Activated CD4-positive, CD25-positive, alpha-beta regulatory T cell treated with anti-CD3 and anti-CD28 coated beads, Interleukin-2, amount 50 U/mL, for 16 hours (primary cell): ENCODE measurements around the gene SZT2.

Source experiments
- DNase-seq: peaks from one replicate; pipeline ENCODE4 v3.0.0-alpha.2; 2020; ENCODE audit warnings: low read depth, low spot score

The SZT2 gene

DNA sequence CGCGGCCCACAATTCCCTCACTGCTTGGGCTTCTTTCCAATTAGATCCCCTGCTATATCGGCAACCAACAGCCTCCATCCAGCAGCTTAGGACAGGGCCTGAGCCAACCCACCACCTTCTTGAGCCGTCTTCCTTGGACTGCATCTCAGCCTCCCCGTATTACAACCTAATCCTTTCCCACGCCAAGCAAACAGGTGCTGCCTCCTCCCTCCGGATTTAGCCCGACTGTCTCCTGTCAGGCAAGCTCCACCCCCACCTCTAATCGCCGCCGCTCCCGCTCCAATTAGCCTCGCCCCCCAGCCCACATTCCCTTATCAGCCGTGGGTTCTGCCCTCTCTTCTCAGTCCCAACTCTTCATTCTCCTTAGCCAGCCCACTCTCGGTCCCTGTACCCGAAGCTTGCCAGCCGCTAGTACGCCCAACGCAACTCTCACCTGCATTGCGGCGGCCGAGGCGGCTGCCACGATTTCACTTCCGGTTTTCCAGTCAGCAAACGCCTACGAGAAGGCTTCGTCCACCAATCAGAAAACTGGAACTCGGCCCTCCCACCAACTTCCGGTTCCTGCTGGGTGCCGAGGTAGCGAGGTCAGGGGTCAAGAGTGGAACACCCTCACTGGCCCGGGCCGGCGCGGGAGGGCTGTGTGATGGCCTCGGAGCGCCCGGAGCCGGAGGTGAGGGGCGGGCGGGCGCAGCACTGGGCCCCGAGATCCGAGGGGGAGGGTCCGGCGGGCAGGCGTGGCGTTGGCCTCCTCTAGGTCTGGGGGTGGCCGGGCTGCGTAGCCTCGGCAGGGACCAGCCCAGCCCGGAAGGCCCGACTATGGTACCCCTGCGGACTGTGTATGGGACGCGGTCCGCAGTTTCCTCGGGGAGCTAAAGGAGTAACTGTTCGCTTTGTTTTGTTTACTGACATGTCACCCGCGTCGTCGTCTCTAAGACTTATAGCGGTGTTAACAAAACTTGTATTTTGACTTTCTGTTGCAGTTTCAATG, at the start of gene SZT2, which contains the start of gene MED8:
Gene SZT2, plus strand, starts transcription at position 574 of the 988 bp plus-strand sequence. Its CDS starts 70 bp downstream, at position 644.
Gene MED8, minus strand, starts transcription at position 475 of the 988 bp plus-strand sequence. Its CDS starts 36 bp downstream, at position 439.
- peak; percentile 85 for DNase-seq

DNA sequence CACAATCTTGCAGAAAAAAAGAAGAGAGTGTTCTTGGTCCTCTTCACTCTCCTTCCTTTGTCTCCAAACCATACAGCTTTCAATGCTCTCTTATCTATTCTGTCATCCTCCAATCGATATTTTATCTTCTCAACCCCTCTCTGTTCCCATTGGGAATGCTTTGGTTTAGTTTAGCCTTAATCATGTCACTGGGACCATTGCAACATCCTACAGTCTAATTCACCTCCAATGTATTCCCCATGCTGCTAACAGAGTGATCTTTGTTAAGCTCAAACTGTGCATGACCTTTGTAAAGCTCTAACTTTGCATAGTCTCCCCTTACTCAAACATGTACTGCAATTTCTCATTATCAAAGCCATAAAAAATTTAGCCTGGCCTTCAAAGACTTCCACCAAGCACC, 49.1 kb upstream of the SZT2 start:
- no peak for DNase-seq

DNA sequence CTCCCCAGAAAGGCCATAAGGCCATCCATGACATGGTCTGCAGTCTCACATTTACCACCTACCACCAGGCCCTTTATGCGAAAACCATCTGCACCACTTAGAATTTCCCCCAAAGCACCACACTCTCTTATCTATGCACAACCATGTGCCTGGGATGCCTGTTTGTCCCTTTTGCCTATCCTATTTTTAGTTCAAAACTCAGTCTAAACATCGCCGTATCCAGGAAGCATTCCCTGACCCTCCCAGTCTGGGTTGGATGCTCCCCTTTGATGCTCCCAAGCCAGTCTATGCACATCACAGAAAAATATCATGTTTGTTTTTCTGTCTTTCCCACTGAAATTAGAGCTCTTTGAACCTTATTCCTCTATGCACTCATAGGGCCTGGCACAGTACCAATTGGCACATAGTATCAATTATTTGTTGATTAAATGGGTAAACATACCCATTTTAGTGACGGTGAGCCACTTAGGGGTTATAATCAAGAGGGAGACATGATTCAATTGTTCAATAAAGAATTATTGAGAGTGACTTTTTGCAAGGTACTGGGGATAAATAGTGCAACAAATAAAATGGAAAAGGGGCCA, 45.3 kb upstream of the SZT2 start:
- DNase-seq, result no peak

DNA sequence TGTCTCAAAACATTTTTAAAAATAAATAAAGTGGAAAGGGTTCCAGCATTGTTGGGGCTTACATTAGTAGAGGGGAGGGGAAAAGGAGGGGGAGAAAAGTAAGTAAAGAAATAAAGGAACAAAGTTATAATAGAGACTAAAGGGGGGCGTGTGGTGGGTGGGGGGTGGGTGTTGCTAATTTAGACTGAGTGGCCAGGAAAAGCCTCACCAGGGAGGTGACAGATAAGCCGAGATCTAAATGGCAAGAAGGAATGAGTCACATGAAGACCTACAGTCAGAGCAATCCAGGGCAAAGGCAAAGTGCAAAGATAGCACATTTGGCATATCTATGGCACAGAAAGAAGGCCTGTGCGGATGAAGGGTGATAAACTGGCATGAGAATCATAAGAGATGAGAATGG, 44.6 kb upstream of the SZT2 start:
- DNase-seq, result no peak

DNA sequence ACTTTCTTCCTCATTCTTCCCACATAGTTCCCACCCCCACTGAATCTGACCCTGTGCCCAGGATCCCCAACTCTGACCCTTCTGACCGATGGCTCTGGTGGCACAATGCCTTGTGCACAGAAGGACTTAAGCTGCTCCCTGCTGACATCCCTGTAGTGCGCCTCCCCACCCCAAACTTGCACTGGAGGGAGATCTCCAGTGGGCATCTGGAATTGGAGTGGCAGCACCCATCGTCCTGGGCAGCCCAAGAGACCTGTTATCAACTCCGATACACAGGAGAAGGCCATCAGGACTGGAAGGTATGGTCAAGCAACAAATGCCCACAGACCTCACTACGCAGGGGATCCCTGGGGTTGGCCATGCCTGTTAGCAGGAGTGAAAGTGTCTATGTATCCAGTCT, 43.1 kb upstream of the SZT2 start:
- no peak for DNase-seq

DNA sequence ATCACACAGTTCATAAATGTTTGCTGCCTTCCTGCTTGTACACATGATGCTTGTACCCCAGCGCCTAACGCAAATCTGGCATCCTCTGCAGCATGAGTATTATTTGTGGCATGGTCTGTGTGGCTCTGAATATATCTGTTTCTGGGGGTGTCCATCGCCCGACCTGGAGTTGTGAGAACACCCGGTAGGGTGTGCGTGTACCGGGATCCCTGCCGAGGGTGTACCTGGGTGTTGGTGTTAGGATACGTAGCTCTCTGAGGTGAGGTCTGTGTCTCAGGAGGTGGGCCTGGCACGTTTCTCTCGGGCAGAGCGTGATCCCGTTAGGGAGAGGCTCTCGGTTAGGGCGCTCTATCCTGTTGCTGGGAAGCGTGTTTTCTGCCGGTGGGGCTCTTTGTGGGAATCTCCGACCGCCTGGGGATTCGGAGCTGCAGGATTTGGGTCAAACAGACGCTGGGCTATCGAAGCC, 41.3 kb upstream of the SZT2 start:
- no peak for DNase-seq

GRCh38 chr1:43348809-43349593, 40.7 kb upstream of the SZT2 start:
- no peak for DNase-seq

DNA sequence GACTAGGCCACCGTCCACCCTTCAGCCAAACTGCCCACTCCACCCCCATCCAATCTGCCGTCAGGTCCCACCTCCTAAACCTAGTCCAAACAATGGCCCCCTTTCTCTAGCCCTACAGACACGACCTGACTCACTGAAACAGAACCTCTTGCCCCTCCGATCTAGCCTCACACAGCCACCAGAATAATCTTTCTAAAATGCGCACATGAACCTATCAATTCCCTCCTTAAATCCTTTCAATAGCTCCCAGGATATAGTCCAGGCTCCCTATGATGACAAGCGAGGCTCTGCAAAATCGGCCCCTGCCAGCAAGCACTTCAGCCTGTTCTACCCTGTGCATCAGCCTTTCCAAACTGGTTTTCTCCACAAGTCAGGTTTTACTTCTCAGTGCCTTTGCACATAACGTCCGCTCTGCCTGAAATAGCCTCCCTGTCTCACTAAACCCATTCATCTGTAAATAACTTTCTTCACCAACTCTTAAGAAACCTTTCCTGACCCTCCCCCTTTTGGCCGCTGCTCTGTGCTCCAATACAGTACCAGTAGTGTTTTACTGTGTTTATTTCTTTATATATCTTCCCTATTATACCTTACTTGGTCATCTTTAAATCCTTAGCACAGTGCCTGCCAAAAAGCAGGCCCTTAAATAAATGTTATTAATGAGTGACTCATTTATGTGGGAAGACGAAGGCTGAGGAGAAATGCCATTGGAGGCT, 39.9 kb upstream of the SZT2 start:
- DNase-seq, result no peak

DNA sequence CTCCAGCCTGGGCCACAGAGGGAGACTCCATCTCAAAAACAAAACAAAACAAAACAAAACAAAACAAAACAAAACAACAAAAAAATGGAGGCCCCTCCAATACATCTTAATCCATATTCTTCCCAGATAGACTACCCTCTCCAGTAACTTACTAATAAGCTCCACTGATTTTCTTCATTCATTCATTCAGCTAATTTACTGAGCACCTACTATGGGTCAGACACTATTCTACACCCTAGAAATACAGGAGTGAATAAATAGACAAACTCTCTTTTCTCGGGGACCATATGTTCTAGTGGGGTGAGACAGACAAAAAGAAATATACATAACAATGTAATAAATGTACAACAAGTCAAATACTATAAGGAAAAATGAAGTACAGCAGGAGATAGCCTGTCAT, 38.7 kb upstream of the SZT2 start:
- DNase-seq, result no peak

GRCh38 chr1:43351421-43352350, 38.0 kb upstream of the SZT2 start:
- DNase-seq, result no peak

GRCh38 chr1:43352351-43352705, 37.4 kb upstream of the SZT2 start:
- no peak for DNase-seq

DNA sequence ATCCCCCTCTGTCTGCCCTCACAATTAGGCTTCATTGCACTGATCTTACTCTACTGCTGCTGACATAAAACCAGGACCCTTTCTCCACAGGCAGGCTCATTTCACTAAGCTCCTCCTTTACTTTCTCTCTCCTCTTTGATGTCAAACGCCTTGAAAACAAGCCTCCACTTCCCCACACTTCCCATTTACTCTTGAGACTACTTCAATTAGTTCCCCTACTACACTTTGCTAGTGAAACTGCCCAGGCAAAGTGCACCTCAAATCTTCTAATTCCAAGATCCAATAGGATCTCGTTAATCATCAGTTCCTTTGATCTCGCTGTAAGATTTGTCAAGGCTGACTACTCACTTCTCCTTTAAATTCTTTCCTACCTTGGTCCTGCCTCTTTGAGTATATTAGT, 36.8 kb upstream of the SZT2 start:
- no peak for DNase-seq

DNA sequence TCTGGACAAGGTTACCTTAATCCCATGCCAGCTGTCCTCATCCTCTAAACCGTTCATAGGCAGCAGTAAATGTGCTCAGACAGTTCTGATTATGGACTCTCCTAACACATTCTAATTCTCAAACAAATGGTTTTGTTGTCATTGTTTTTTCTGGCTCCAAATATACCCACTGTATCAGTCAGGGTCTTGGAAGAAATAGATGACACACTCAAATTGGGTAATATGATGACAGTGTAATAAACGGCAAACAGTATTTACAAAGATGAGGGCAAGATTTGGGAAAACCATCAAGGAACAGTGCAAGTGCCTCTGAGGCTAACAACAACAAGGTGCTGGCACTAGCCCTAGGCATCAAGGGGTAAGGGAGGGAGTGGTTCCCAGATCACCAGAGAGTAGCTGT, 35.2 kb upstream of the SZT2 start:
- no peak for DNase-seq

DNA sequence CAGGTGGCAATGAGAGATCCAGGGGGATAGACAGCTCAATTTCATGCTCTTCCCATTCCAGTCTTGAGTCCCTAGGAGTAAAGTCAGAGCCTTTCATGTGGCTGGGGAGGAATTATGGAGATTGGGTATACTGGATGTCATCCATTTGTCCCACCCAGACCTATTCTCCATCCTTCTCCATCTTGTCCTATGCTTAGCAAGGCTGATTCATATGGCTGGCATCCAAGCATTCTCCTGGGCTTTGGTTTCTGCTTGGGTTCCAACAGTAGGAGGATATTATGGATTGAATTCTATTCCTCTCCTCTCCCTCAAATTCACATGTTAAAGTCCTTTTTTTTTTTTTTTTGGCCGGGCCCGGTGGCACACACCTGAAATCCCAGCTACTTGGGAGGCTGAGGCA, 34.8 kb upstream of the SZT2 start:
- DNase-seq, result no peak

DNA sequence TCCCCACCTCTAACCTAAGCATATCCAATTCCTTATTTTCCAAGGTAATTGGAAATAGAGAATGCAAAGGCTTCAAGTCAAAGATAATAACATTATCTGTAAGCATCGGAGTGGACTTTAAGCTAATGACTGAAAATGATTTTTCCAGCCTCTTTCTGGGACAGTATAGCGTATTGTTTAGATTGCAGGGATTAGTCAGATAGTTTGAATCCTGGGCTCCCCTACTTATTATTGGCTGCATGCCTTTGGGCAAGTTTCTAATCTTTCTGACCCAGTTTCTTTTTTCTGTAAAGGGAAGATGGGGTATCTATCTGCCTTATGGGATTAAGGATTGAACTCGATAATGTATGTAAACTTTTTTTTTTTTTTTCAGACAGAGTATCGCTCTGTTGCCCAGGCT, 32.4 kb upstream of the SZT2 start:
- DNase-seq, result no peak

GRCh38 chr1:43358121-43358745, 31.5 kb upstream of the SZT2 start:
- no peak for DNase-seq

DNA sequence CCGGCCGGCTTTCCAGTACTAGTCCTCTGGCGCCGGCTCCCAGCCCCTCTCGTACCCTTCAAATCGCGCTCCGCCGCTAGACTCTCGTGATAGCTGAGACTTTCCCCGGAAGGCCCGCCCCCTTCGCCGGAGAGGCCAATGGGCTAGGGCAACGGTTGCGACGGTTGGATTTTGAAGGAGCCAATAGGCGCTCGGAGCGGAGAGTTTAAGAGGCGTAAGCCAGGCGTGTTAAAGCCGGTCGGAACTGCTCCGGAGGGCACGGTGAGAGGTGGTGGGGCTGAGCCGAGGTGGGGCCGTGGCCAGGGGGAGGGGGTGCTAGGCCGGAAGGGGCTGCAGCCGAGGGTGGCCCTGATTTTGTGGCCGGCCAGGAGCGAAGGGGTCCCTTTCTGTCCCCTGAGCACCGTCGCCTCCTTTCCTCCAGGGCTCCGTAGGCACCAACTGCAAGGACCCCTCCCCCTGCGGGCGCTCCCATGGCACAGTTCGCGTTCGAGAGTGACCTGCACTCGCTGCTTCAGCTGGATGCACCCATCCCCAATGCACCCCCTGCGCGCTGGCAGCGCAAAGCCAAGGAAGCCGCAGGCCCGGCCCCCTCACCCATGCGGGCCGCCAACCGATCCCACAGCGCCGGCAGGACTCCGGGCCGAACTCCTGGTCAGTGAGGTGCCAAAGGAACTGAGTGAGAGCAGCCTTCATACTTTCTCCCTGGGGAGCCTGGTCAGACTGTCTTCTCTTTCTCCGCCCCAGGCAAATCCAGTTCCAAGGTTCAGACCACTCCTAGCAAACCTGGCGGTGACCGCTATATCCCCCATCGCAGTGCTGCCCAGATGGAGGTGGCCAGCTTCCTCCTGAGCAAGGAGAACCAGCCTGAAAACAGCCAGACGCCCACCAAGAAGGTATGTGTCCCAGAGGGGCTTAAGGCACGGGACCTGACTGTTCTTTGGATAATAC, 30.7 kb upstream of the SZT2 start, which contains the start of gene CDC20:
Gene CDC20, plus strand, starts transcription at position 236 of the 948 bp plus-strand sequence. Its CDS starts 235 bp downstream, at position 471.
- DNase-seq, result peak; percentile 96

GRCh38 chr1:43359696-43360095, 30.0 kb upstream of the SZT2 start:
- DNase-seq, result no peak

DNA sequence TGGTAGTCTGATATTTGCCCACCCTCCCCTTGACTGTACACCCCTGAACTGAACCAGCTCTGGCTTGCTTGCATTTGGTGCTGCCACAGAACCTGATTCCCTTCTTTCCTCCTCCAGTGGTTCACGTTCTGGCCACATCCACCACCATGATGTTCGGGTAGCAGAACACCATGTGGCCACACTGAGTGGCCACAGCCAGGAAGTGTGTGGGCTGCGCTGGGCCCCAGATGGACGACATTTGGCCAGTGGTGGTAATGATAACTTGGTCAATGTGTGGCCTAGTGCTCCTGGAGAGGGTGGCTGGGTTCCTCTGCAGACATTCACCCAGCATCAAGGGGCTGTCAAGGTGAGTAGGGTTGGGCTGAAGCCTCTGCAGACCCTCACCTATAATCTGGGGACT, 29.1 kb upstream of the SZT2 start:
- no peak for DNase-seq
